ENCODE results near the gene TNNT2. TPM values are rescaled to one million over a fixed set of nuclear protein-coding genes. Genes with fewer than 3 reads are reported as not detected.

Gene TNNT2
- total RNA-seq, 1 donor from 2014 or later, result 0.17 TPM

DNA sequence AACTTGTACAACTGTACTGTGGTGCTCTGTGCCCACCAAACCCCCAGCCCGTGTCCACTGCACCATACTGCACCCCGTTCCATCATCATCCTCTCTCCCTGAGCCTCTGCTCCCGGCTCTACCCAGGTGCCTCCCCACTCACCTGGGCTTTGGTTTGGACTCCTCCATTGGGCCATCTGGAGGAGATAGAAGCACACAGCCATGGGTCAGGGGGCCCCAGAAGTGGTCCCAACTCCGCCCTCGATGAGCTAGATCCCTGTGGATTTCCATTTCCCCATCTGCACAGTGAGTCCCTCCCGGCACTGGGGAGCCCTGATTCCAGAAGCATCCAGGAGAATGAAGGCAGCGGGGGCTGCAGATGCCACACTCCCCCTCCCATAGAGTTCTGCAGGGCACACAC is 10.8 kb downstream of the TNNT2 start:
- no peak for DNase-seq (ENCODE audit: low read depth)
- TF ChIP-seq, protein P1, sequence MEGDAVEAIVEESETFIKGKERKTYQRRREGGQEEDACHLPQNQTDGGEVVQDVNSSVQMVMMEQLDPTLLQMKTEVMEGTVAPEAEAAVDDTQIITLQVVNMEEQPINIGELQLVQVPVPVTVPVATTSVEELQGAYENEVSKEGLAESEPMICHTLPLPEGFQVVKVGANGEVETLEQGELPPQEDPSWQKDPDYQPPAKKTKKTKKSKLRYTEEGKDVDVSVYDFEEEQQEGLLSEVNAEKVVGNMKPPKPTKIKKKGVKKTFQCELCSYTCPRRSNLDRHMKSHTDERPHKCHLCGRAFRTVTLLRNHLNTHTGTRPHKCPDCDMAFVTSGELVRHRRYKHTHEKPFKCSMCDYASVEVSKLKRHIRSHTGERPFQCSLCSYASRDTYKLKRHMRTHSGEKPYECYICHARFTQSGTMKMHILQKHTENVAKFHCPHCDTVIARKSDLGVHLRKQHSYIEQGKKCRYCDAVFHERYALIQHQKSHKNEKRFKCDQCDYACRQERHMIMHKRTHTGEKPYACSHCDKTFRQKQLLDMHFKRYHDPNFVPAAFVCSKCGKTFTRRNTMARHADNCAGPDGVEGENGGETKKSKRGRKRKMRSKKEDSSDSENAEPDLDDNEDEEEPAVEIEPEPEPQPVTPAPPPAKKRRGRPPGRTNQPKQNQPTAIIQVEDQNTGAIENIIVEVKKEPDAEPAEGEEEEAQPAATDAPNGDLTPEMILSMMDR (conservative IDR thresholded peaks at IDR 0.05; ENCODE audit: low read depth, low read length), result no peak
- H3K4me3 ChIP-seq (ENCODE audit: low read depth, low read length), result no peak overlapping the region

DNA sequence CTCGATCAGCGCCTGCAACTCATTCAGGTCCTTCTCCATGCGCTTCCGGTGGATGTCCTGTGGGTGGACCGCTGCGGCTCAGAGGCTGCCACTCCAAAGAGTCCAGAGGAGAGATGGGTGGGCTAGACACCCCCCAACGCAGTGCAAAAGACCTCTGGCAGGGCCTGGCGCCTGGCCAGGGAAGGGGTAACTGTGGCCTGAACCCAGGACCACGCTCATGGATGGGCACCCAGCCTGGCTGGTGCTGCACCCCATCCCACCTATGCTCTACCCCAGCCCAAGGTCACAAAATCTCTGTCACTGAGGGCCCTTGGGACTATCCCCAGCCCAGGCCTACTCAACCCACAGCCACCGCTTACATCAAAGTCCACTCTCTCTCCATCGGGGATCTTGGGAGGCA is 12.2 kb downstream of the TNNT2 start:
- H3K4me3 ChIP-seq (ENCODE audit: low read depth, low read length), result no peak overlapping the region
- no peak for DNase-seq (ENCODE audit: low read depth)
- TF ChIP-seq, protein P1 (conservative IDR thresholded peaks at IDR 0.05; ENCODE audit: low read depth, low read length), result no peak

DNA sequence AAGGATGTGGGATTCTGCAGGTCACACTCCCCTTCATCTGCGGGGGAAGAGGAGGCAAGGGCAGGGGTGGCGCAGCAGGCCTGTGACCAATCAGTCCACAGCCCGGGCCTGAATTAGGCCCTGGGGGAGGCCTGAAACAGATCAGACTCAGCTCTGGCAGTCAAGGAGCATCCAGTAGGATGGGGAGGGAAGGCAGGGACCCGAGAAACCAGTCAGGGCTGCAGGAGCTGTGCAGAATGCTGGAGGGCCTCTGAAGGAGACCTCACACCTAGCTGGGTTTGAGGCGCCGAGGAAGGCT is 12.7 kb downstream of the TNNT2 start:
- TF ChIP-seq, protein P1 (conservative IDR thresholded peaks at IDR 0.05; ENCODE audit: low read depth, low read length), result no peak
- no peak for DNase-seq (ENCODE audit: low read depth)
- no peak overlapping the region for H3K4me3 ChIP-seq (ENCODE audit: low read depth, low read length)

DNA sequence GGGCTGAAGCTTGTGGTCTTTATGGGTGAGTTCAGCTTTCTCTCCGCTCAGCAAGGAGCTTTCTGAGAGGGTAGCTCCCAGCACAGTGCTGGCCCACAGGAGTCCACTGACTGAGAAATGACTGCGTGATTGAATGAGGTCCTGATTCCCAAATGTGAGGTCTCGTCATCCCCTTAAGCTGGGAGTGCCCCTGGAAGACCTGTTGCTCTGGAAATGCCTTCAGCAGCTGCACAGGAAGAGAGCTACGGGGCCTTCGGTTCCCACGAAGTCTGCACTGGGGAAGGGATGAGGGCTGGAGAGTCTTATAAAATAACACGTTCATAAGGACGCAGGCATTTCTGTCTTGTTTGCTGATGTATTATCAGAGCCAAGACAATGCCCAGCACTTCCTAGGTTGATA is 14.0 kb downstream of the TNNT2 start:
- H3K4me3 ChIP-seq (ENCODE audit: low read depth, low read length), result no peak overlapping the region
- TF ChIP-seq, protein P1 (conservative IDR thresholded peaks at IDR 0.05; ENCODE audit: low read depth, low read length), result no peak
- DNase-seq (ENCODE audit: low read depth), result no peak

DNA sequence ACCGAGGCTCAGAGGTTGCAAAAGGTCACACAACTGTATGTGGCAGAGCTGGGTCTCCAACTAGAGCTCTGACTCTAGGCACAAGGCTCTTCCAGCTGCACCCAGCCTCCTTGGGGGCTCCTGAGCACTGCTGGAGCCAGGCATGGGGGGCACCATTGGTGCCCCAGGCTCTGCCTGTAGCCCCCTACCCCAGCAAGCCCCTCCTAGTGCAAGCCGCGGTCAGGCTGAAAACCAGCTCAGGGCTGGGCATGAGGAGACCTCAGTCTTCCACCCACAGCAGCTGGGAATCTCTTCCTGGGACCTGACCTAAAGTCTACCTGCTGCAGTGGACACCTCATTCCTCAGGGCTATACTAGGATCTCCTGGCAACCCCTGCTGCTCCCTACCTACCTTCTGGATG is 14.6 kb downstream of the TNNT2 start:
- no peak overlapping the region for H3K4me3 ChIP-seq (ENCODE audit: low read depth, low read length)
- no peak for DNase-seq (ENCODE audit: low read depth)
- TF ChIP-seq, protein P1 (conservative IDR thresholded peaks at IDR 0.05; ENCODE audit: low read depth, low read length), result no peak

DNA sequence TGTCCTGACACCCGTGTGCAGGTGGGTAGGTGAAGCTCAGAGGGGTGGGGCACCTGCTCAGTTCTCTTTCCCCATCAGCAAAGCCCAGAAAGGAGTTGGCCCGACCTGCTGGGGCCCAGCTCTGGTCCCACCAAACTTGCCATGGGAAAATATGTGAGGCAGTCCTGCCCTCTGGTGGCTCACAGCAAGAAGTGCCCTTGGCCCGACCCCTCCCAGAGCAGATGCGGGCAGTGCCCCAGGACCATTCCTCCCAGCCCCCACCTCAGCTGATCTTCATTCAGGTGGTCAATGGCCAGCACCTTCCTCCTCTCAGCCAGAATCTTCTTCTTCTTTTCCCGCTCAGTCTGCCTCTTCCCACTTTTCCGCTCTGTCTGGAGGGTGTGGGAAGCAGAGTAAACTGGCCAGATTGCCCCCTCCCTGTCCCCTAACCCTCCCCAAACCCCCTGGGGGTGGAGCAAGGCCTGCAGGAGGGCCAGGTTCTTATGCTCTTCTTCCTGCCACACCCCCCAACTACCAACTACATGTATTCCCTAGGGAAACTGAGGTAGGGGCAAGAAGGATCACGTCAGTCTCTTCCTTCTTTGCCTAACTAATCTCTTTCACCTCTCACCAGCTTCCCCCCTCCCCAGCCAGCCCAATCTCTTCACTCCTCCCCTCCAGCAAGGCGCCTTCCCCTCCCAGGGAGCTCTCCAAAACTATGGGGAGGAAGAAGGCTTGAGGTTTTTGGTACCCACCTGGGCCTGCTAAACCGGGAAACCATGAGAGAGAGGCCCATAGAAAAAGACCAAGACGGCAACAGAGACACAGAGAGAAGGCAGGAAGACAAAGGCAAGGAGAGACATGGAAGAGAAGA is 15.6 kb downstream of the TNNT2 start:
- H3K4me3 ChIP-seq (ENCODE audit: low read depth, low read length), result no peak overlapping the region
- TF ChIP-seq, protein P1 (conservative IDR thresholded peaks at IDR 0.05; ENCODE audit: low read depth, low read length), result peak; percentile 83
- DNase-seq (ENCODE audit: low read depth), result no peak
